Measurements from ENCODE around the gene SUN3.

Gene SUN3

GRCh38 chr7:47973739-47974138 is 55.2 kb downstream of the SUN3 start:
- no peak for DNase-seq

GRCh38 chr7:47970761-47971160 is 58.1 kb downstream of the SUN3 start:
- no peak for DNase-seq

- peak; percentile 18 to 75 for DNase-seq
Measured at GRCh38 chr7:47968847-47969774, 59.8 kb downstream of the SUN3 start.

- no peak for DNase-seq
Measured at GRCh38 chr7:47967708-47968107, 61.2 kb downstream of the SUN3 start.

GRCh38 chr7:47967123-47967522 is 61.8 kb downstream of the SUN3 start:
- no peak for DNase-seq

- no peak for DNase-seq
Measured at GRCh38 chr7:47965456-47965855, 63.5 kb downstream of the SUN3 start.

GRCh38 chr7:47962262-47962661 is 66.6 kb downstream of the SUN3 start:
- no peak for DNase-seq

- DNase-seq: no peak
Measured at GRCh38 chr7:47957156-47957555, 71.8 kb downstream of the SUN3 start.

GRCh38 chr7:47956220-47956619 is 72.7 kb downstream of the SUN3 start:
- no peak for DNase-seq

GRCh38 chr7:47954231-47954911 is 74.5 kb downstream of the SUN3 start:
- DNase-seq: no peak

- no peak for DNase-seq
Measured at GRCh38 chr7:47953822-47954221, 75.1 kb downstream of the SUN3 start.

GRCh38 chr7:47952224-47952623 is 76.7 kb downstream of the SUN3 start:
- no peak for DNase-seq

- DNase-seq: peak; percentile 14 to 18
Measured at GRCh38 chr7:47951374-47951773, 77.5 kb downstream of the SUN3 start.

- DNase-seq: no peak
Measured at GRCh38 chr7:47950714-47951113, 78.2 kb downstream of the SUN3 start.

GRCh38 chr7:47949703-47950102 is 79.2 kb downstream of the SUN3 start:
- DNase-seq: no peak

GRCh38 chr7:47948141-47948790 is 80.6 kb downstream of the SUN3 start, which contains the start of gene PKD1L1:
PKD1L1 (minus strand) TSS chr7:47948466; CDS start chr7:47948440, 26 bp downstream.
- no peak for DNase-seq

GRCh38 chr7:47947355-47947749 is 81.6 kb downstream of the SUN3 start:
- DNase-seq: no peak

- no peak for DNase-seq
Measured at GRCh38 chr7:47946581-47947354, 82.1 kb downstream of the SUN3 start.

GRCh38 chr7:47945261-47946015 is 83.5 kb downstream of the SUN3 start:
- peak; percentile 6 to 61 for DNase-seq

GRCh38 chr7:47944536-47945260 is 84.2 kb downstream of the SUN3 start:
- DNase-seq: no peak

Data from NCI-H526 (cell line).